IPS-20b (cell line): ENCODE data around the gene TEFM.
"Not testable (repeated sequence)": the region's sequence is repeated elsewhere in the genome, so short reads cannot be mapped to it uniquely, and the experiment has no call there.

Experiments used
- H3K27ac ChIP-seq: one replicate; pipeline ENCODE4 v1.5.1; 2013; ENCODE audit warnings: low read length
- H3K27me3 ChIP-seq: 2 replicates; pipeline ENCODE4 v1.6.1; 2013; ENCODE audit warnings: mild to moderate bottlenecking, low read length, inconsistent platforms; ENCODE audit not compliant: insufficient read depth
- H3K36me3 ChIP-seq: 2 replicates; pipeline ENCODE4 v1.6.1; 2013; ENCODE audit warnings: low read depth, mild to moderate bottlenecking, inconsistent platforms, low read length, moderate library complexity; ENCODE audit not compliant: insufficient read depth
- H3K4me1 ChIP-seq: 2 replicates; pipeline ENCODE4 v1.6.1; 2013; ENCODE audit warnings: mild to moderate bottlenecking, control low read depth, inconsistent platforms, low read length, moderate library complexity; ENCODE audit not compliant: insufficient read depth
- H3K4me3 ChIP-seq: 2 replicates; pipeline ENCODE4 v1.5.1; 2013; ENCODE audit warnings: mild to moderate bottlenecking, low read length, inconsistent platforms
- H3K9ac ChIP-seq: 2 replicates; pipeline ENCODE4 v1.6.1; 2013; ENCODE audit warnings: low read depth, mild to moderate bottlenecking, inconsistent platforms, low read length, moderate library complexity
- H3K9me3 ChIP-seq: 2 replicates; pipeline ENCODE4 v1.6.1; 2013; ENCODE audit warnings: mild to moderate bottlenecking, low read depth, low read length, inconsistent platforms; ENCODE audit not compliant: insufficient read depth

The TEFM gene, protein sequence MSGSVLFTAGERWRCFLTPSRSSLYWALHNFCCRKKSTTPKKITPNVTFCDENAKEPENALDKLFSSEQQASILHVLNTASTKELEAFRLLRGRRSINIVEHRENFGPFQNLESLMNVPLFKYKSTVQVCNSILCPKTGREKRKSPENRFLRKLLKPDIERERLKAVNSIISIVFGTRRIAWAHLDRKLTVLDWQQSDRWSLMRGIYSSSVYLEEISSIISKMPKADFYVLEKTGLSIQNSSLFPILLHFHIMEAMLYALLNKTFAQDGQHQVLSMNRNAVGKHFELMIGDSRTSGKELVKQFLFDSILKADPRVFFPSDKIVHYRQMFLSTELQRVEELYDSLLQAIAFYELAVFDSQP

DNA sequence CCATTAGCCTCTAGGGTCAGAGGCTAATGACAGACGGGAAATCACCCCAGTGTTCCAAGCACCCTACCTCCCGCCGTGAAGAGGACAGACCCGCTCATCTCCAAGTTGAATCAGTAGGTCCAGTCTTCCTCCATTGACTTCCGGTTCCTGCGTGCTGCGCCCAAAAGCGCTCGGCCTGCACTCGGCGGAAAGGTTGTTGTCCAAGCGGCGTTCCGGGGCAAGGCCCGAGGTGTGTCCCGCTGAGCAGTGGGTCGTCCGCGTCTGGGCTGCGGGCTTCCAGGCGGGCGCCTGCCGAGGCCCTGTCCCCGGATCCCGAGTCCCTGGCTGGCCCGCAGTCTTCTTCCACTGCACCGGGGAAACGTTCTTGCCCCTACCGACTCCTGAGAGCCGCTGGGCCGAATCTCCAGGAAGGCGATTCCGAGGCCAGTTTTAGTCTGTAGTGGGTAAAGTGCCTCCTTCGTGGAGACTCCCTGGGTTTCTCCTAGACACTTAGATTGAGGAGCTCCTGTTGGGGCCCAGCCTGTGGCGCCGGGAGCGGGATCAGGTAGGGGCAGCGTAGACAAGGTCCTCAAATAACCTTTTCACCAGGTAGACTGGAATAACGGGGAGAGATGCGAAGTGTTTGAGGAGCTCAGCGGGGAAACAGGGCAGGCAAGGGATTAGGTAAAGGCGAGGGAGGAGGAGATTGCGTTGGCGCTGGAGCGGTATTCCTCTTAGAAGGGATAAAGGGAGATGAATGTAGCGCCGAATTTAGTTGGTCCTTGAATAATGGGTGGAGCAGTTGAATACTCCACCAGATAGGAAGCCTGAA lies at the start of gene TEFM:
Gene TEFM, minus strand, starts transcription at position 138 of the 811 bp plus-strand sequence. Its CDS starts 40 bp downstream, at position 98.
- Histone ChIP-seq H3K9ac (peak within 1 kb of the TSS; percentile 91), H3K36me3 (peaks cover 22% of the 10 kb centered on the region), H3K27ac (peak within 1 kb of the TSS; percentile 43), H3K4me3 (peak within 1 kb of the TSS; percentile 92), H3K9me3 (no peaks in the 10 kb centered on the region), H3K4me1 (no peaks in the 10 kb centered on the region), H3K27me3 (no peaks in the 10 kb centered on the region)

GRCh38 chr17:30954046-30954830 lies 48.2 kb upstream of the TEFM start:
- H3K9ac ChIP-seq, result no peak overlapping the region
- H3K27me3 ChIP-seq, result no peaks in the 10 kb centered on the region
- H3K36me3 ChIP-seq, result no peaks in the 10 kb centered on the region
- no peak overlapping the region for H3K27ac ChIP-seq
- no peak overlapping the region for H3K4me3 ChIP-seq
- no peaks in the 10 kb centered on the region for H3K9me3 ChIP-seq
- H3K4me1 ChIP-seq, result peaks cover 7% of the 10 kb centered on the region

DNA sequence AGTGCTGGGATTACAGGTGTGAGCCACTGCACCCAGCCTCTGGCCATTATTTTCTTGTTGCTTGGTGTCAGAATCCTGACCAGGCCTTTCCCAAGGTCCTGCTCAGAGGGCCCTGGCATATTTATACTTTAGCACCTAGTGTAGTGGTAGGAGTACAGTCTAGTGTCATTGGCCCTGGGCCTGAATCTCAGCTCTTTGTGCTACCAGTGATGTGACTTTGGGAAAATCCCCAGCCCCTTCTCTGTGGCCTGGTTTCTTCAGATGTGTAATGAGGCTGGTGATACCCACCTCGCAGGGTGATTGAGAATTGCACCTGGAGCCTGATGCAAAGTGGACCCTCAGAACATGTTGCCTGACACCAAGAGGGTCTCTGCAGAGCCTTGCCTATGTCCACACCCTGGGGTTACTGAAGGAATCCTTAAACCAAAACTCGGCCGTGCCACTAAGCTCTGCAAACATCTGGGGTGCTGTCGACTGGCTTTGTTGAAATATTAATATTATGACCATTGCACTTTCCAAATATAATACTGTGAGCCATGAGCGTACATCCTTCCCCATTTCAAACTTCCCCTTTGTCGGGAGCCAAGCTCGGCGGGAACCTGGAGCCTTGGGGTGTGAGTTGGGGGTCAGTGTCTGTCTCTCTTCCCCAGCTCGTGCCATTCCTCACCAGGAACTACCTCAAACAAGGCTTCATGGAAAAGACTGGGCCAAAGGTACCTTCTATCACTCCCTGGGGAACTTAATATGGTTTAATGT lies 46.8 kb upstream of the TEFM start:
- Histone ChIP-seq H3K36me3 (no peaks in the 10 kb centered on the region), H3K9ac (no peak overlapping the region), H3K4me3 (no peak overlapping the region), H3K27ac (no peak overlapping the region), H3K4me1 (peaks cover 7% of the 10 kb centered on the region), H3K9me3 (no peaks in the 10 kb centered on the region), H3K27me3 (no peaks in the 10 kb centered on the region)

- no peaks in the 10 kb centered on the region for H3K4me1 ChIP-seq
- no peak overlapping the region for H3K9ac ChIP-seq
- H3K27me3 ChIP-seq, result no peaks in the 10 kb centered on the region
- no peak overlapping the region for H3K4me3 ChIP-seq
- H3K36me3 ChIP-seq, result no peaks in the 10 kb centered on the region
- H3K9me3 ChIP-seq, result no peaks in the 10 kb centered on the region
- H3K27ac ChIP-seq, result no peak overlapping the region
These were observed 44.8 kb upstream of the TEFM start for GRCh38 chr17:30950669-30951399.

DNA sequence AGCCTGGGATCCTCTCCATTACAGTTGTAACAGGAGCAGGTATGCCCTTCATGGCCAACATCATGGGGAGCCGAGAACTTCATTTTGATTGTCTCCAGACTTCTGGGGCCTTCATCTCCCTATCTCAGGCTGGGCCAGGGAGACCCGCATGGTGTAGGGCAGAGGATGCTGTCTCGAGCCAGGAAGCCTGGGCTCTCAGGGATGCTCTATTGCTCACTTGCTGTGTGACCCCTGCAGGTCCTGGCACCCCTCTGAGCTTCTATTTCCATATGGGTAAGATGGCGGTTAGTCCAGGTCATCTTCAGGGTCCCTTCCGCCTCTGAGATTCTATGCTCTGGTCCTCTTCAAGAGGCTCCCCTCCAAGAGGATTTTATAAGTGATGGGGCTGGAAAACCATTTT lies 44.2 kb upstream of the TEFM start:
- H3K4me3 ChIP-seq, result no peak overlapping the region
- H3K4me1 ChIP-seq, result no peaks in the 10 kb centered on the region
- no peak overlapping the region for H3K27ac ChIP-seq
- H3K9me3 ChIP-seq, result no peaks in the 10 kb centered on the region
- H3K27me3 ChIP-seq, result no peaks in the 10 kb centered on the region
- H3K36me3 ChIP-seq, result no peaks in the 10 kb centered on the region
- H3K9ac ChIP-seq, result no peak overlapping the region

DNA sequence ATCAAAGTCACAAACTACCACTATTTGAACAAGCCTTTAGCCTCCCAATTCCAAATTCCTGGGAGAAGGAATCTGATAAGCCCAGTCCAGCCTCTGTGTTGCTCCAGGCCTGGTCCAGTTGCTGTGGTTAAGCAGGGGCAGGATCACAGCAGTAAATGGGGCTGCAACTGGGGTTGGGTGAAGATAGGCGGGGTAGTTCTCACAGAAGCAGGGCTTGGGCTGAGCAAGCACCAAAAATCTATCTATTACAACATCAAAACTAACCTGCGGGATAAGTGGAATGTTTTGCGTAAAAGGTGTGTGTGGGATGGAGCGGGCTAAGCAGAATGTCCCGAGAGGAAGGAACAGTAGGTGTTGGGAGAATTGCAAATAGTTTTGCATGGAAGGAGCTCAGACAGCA lies 41.8 kb upstream of the TEFM start:
- Histone ChIP-seq H3K36me3 (no peaks in the 10 kb centered on the region), H3K27ac (no peak overlapping the region), H3K4me1 (no peaks in the 10 kb centered on the region), H3K9me3 (no peaks in the 10 kb centered on the region), H3K4me3 (no peak overlapping the region), H3K9ac (no peak overlapping the region), H3K27me3 (no peaks in the 10 kb centered on the region)

DNA sequence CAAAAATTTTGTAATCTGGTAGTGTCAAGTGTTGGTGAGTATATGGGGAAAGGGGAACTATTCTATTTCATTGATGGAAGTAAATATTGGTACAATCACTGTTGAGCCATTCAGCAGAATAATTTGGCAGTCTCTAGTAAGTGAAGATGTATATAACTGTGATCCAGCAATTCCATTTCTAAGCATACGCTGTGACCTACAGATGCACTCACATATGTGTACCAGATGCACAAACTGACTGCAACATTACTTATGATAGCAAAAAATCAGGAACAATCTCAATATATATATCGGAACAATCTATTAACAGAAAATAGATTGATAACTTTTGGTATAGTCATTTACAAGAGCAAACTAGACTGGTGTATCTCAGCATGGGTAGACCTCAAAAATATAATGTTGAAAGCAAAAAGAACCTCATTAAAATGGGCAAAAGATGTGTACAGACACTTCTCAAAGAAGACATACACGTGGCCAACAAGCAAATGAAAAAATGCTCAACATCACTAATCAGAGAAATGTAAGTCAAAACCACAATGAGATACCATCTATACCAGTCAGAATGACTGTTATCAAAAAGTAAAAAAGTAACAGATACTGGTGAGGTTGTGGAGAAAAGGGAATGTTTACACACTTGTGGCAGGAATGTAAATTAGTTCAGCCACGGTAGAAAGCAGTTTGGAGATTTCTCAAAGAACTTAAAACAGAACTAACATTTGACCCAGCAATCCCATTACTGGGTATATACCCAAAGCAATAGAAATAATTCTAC lies 36.5 kb upstream of the TEFM start:
- H3K4me3 ChIP-seq, result no peak overlapping the region
- H3K36me3 ChIP-seq, result no peaks in the 10 kb centered on the region
- H3K27ac ChIP-seq, result no peak overlapping the region

GRCh38 chr17:30939051-30939689 lies 33.1 kb upstream of the TEFM start:
- H3K9ac ChIP-seq, result no peak overlapping the region
- no peaks in the 10 kb centered on the region for H3K9me3 ChIP-seq
- no peak overlapping the region for H3K27ac ChIP-seq
- H3K36me3 ChIP-seq, result no peaks in the 10 kb centered on the region
- no peaks in the 10 kb centered on the region for H3K27me3 ChIP-seq
- H3K4me1 ChIP-seq, result no peaks in the 10 kb centered on the region
- H3K4me3 ChIP-seq, result no peak overlapping the region

More for the DNA sequence above, 36.5 kb upstream of the TEFM start:
- no peak overlapping the region for H3K9ac ChIP-seq
- H3K27me3 ChIP-seq, result no peaks in the 10 kb centered on the region
- H3K9me3 ChIP-seq, result no peaks in the 10 kb centered on the region
- H3K4me1 ChIP-seq, result no peaks in the 10 kb centered on the region

DNA sequence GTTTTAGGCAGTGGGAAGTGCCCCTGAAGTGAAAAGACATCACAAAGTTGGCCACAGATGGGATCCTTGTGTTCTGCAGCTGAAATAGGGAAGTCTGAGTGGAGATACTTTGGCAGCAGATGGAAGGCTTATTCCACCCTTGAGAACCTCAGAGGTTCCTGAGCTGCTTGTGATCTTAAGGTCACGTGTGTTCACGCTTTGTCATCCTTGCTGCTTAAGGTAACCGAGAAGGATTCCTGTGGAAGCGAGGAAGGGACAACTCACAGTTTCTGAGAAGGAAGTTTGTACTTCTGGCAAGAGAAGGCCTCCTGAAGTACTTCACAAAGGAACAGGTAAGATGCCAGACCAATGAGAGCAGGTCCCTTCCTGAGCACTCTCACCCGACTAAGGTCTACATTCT lies 27.9 kb upstream of the TEFM start:
- Histone ChIP-seq H3K9me3 (no peaks in the 10 kb centered on the region), H3K9ac (no peak overlapping the region), H3K4me1 (no peaks in the 10 kb centered on the region), H3K27ac (no peak overlapping the region), H3K36me3 (no peaks in the 10 kb centered on the region), H3K4me3 (no peak overlapping the region), H3K27me3 (no peaks in the 10 kb centered on the region)

DNA sequence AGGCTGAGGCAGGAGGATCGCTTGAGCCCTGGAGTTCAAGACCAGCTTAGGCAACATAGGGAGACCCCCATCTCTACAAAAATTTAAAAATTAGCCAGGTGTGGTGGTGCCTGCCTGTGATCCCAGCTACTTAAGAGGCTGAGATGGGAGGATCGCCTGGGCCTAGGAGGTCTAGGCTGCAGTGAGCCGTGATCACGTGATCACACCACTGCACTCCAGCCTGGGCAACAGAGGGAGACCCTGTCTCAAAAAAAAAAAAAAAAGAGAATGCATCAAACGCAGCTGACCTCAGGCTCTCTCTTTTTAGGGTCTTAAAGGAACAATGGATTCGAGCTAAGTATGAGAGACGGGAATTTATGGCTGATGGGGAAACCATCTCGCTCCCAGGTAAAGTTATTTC lies 25.5 kb upstream of the TEFM start:
- not testable (repeated sequence) for H3K27me3 ChIP-seq, H3K9me3 ChIP-seq, H3K9ac ChIP-seq, H3K4me3 ChIP-seq, H3K4me1 ChIP-seq, H3K27ac ChIP-seq, H3K36me3 ChIP-seq
